Activated CD8-positive, alpha-beta memory T cell treated with anti-CD3 and anti-CD28 coated beads for 48 hours (primary cell): ENCODE data around the gene DTNB.
"Not testable (repeated sequence)": the region's sequence is repeated elsewhere in the genome, so short reads cannot be mapped to it uniquely, and the experiment has no call there.

Experiments
- DNase-seq, 3 experiments: peaks; one replicate each; pipeline ENCODE4 v3.0.0-alpha.2; 2020; ENCODE audit warnings: low read depth in 2 of 3, low spot score in 2 of 3

DTNB gene

GRCh38 chr2:25673300-25674076 lies at the start of gene DTNB:
TSS of gene DTNB (minus strand) at chr2:25673577. CDS start at chr2:25652660, 20,917 bp downstream.
- peak; percentile 43 to 61 (median 48) for DNase-seq

- DNase-seq, result no peak
Measured at GRCh38 chr2:25722224-25722623, 48.8 kb upstream of the DTNB start.

DNA sequence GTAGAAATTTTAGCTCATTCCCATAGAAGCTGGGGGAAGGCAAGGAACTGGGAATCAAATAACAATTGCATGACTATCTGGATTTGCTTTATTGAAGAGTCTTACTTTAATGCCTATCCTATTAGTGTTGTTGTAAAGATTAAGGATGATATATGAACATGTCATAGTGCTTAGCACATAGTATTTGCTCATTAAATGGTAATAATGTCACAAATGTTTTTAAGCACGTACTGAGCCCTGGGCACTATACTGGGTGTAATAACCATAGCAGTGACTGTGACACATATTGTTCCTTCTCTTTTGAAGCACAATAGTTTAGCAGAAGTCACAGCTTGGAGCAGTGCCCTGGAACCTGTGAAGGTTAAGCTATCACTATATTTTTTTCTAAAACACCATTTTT lies 47.2 kb upstream of the DTNB start:
- DNase-seq, result no peak

GRCh38 chr2:25714740-25715139 lies 41.4 kb upstream of the DTNB start:
- no peak for DNase-seq

DNA sequence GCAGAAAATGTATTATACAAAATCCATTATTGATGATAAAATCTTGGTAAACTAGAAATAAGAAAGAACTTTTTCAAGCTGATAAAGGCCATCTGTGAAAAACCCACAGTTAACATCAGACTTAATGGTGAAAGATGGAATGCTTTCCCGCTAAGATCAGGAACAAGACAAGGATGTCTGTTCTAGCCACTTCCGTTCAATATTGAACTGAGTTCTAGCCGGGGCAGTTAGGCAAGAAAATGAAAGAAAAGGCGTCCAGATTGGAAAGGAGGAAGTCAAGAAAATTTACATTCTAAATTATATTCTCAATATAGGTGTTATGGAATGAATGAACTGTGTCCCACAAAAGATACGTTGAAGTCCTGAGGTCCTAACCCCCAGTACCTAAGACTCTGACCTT lies 39.1 kb upstream of the DTNB start:
- no peak for DNase-seq

DNA sequence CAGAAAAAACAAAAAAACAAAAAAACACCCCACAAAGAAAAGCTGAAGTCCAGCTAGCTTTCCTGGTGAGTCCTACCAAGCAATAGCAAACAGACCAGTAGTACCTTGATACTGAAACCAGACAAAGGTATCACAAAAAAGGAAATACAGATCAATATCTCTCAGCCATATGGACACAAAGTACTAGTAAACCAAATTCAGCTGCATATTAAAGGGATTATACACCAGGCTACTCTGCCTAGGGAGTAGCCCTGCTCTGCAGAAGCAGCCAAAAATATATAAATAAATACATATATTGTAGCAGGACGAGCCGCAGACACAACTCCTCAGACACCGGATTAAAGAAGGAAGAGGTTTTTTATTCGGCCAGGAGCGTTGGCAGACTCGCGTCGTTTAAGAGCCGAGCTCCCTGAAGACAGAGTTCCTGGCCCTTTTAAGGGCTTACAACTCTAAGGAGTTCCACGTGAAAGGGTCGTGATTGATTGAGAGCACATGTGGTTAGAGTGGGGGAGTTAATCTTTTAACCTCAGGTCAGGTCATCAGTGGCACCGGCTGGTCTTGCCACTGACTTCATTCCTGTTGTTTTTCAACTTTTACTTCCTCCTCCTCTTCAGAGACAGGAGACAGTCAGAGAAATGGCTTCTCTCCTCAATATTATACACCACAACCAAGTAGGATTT lies 38.4 kb upstream of the DTNB start:
- no peak for DNase-seq

DNA sequence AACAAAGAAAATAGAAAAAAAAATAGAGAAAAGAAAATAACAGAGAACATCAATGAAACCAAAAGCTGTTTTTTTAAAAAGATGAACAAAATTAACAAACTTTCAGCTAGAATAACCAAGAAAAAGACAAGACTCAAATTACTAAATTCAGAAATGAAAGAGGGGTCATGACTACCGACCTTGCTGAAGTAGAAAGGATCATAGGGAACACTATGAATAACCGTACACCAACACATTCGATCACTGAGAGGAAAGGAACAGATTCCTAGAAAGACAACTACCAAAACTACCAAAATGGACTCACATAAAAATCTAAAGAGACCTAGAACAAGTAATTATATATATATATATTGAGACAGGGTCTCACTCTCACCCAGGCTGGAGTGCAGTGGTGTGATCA lies 37.4 kb upstream of the DTNB start:
- DNase-seq, result no peak

DNA sequence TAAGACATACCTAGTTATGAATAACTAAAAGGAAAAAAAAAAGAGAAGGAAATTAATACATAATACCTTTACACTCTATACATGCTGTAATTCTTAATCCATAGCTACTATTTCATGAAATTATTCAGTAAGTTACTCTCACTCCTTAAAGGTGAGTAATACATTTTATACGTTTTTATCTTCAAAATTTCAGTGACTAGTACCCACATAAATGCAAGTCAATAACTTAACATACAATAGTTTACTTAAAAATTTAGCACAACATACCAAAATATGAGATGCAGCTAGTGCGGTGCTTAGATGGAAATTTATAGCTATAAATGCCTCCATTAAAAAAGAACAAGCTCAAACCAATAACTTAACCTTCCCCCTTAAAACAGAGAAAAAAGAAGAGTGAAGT lies 36.0 kb upstream of the DTNB start:
- DNase-seq, result no peak

DNA sequence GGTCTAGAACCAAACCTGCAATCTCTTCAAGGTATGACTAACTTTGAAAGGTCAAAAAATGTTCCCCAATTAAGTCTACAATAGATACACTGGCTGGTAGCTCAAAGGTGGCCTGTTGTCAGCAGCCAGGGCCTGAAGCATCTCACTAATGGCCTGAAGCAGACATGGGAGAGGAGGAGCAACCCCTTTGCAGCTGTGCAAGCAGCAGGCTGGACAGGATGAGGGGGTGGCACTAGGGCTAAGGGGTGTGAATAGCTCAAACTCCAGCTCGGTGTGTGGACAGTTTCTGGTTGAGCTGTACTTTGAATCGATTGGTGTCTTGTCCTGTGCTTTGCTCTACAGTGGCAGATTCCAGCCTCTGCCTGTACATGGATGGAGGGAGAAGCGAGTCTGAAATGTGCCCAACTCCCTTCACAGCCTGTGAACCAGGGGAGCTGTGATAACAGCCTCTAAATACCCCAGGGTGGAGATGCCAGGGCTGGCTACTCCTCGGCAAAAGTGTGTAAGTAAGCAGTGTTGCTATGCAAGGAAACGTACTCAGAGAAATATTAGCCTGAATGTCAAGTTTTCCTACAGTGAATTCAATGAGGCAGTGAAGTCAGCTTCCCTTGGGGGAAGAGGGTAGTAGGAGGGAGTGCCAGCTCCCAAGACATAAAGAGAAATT lies 34.7 kb upstream of the DTNB start:
- DNase-seq, result no peak

GRCh38 chr2:25705575-25705974 lies 32.2 kb upstream of the DTNB start:
- not testable (repeated sequence) for DNase-seq

GRCh38 chr2:25701801-25702200 lies 28.4 kb upstream of the DTNB start:
- no peak for DNase-seq

GRCh38 chr2:25700221-25700660 lies 26.9 kb upstream of the DTNB start:
- no peak for DNase-seq

DNA sequence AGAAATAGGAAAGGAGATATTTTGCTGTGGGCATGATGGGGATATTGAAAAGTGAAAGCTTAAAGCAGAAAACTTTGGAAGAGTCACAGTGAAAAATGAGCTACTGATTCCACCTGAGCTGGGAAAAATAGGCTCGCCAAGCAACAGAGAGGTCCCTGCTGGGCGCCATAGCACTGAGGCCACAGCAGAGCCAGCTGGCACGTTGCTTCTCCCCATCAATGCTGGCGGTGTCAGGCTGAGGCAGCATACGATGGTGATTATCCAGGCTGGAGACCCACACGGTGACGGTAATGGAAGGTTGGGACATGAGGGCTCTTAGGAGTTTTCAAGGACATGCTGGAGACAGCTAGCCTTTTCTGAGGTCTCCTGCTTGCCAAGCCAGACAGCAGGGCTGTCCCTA lies 25.8 kb upstream of the DTNB start:
- DNase-seq, result no peak

GRCh38 chr2:25698752-25699151 lies 25.4 kb upstream of the DTNB start:
- DNase-seq, result no peak

- no peak for DNase-seq
Measured at GRCh38 chr2:25697559-25698341, 24.4 kb upstream of the DTNB start.

- DNase-seq, result no peak
Measured at GRCh38 chr2:25692737-25693445, 19.5 kb upstream of the DTNB start.

DNA sequence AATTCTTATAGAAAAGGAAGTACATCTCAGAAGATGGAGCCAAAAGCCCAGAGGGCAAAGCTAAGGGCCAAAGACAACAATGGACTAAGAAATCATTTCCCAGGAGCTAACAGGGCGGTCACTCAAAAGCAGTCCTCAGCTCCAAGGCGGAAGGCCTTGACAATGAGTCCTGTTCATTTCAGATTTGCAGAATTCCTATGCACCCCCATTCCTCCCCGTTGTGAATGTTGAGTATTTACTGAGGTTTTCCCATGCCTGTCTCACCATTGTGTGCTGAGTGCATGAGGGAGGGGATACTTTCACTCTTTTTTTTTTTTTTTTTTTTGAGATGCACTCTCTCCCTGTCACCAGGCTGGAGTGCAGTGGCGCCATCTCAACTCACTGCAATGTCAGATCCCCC lies 18.8 kb upstream of the DTNB start:
- no peak for DNase-seq

DNA sequence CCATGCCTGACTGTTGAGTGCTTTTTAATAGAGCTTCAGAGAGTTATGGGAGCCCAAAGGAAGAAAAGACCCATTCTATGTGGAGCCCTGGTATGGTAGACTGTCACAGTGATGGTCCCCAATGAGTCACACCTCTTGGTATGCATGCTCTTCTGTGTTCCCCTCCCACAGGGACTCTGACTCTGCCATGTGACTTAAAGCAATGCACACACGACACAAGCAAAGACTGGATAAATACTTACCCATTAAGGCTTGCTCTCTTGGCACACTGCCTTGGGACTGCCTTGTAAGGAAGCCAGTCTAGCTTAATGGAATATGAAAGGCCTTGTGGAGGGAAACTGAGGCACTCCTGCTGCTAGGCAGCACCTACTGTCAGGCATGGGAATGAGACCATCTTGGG lies 16.7 kb upstream of the DTNB start:
- DNase-seq, result no peak

DNA sequence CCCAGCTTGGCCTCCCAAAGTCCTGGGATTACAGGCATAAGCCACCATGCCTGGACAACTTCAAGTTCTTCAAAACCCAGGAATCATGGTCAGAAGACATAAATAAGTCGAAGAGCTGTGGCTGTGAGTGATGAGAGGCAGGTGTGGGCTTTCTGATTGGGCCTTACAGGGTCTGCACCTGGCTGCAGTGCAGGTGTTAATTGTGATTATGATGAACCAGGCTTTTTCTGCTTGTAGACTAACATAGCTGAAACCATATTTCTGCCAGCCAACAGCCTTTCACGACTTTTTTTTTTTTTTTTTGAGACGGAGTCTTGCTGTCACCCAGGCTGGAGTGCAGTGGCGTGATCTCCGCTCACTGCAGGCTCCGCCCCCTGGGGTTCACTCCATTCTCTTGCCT lies 14.9 kb upstream of the DTNB start:
- DNase-seq, result no peak

GRCh38 chr2:25685741-25686140 lies 12.4 kb upstream of the DTNB start:
- no peak for DNase-seq
